A549 treated with DMSO at 1 μM for 4 hours (cell line): ENCODE results near the gene ZKSCAN1. TPM values are rescaled to one million over a fixed set of nuclear protein-coding genes. Genes with fewer than 3 reads are reported as not detected.

Source experiments
- total RNA-seq: library from RNA; stranded (reverse); fragments of 200-300 nt; extraction: Qiagen RNA extraction; gene quantifications from 5 replicates; pipeline ENCODE4 v1.2.3, GENCODE V29; 2022; ENCODE audit warnings: low read depth

ZKSCAN1 gene
- total RNA-seq = 8.0 to 12.2 TPM (median 10.6 TPM) in 5 replicates

GRCh38 chr7:100015232-100016214 is at the start of gene ZKSCAN1:
TSS of gene ZKSCAN1 (plus strand) at chr7:100015596. CDS start at chr7:100023507, 7,911 bp downstream.

GRCh38 chr7:99975782-99976521 is 39.4 kb upstream of the ZKSCAN1 start, which contains the start of gene AZGP1:
TSS of gene AZGP1 (minus strand) at chr7:99976031. CDS start at chr7:99976020, 11 bp downstream.

GRCh38 chr7:100049441-100050291 is 34.3 kb downstream of the ZKSCAN1 start, which contains the start of gene ZSCAN21:
TSS of gene ZSCAN21 (plus strand) at chr7:100049774. CDS start at chr7:100057007, 7,233 bp downstream.

GRCh38 chr7:100081535-100082102 is 66.2 kb downstream of the ZKSCAN1 start, which contains the start of gene ZNF3:
TSS of gene ZNF3 (minus strand) at chr7:100081723. CDS start at chr7:100077357, 4,366 bp downstream.

GRCh38 chr7:100088621-100089457 is 73.4 kb downstream of the ZKSCAN1 start, which contains the start of gene COPS6:
TSS of gene COPS6 (plus strand) at chr7:100088969. CDS start at chr7:100088991, 22 bp downstream.

Other genes with a start within 250 kb of the ZKSCAN1 start
- not detected in 5 replicates for gene CYP3A4, start 231.4 kb upstream of the ZKSCAN1 start, total RNA-seq
- gene CYP3A43, start 187.6 kb upstream of the ZKSCAN1 start, total RNA-seq = not detected in 5 replicates
- gene OR2AE1, start 138.6 kb upstream of the ZKSCAN1 start, total RNA-seq = not detected in 5 replicates
- gene TRIM4, start 96.1 kb upstream of the ZKSCAN1 start, total RNA-seq = 25.4 to 29.5 TPM (median 27.3 TPM) in 5 replicates
- 0.09 to 0.18 TPM (median 0.13 TPM) in 4 of 5 replicates, not detected in the other for gene GJC3, start 86.0 kb upstream of the ZKSCAN1 start, total RNA-seq
- 0.23 TPM in 1 of 5 replicates, not detected in the others for gene AZGP1, start 39.6 kb upstream of the ZKSCAN1 start, total RNA-seq
- 9.5 to 11.9 TPM (median 9.9 TPM) in 5 replicates for gene ZSCAN21, start 34.2 kb downstream of the ZKSCAN1 start, total RNA-seq
- 19.1 to 27.5 TPM (median 22.3 TPM) in 5 replicates for gene ZNF3, start 66.1 kb downstream of the ZKSCAN1 start, total RNA-seq
- gene COPS6, start 73.4 kb downstream of the ZKSCAN1 start, total RNA-seq = 169 to 186 TPM (median 179 TPM) in 5 replicates
- 236 to 264 TPM (median 254 TPM) in 5 replicates for gene MCM7, start 85.8 kb downstream of the ZKSCAN1 start, total RNA-seq
- gene AP4M1, start 86.0 kb downstream of the ZKSCAN1 start, total RNA-seq = 13.8 to 17.6 TPM (median 15.3 TPM) in 5 replicates
- gene TAF6, start 103.8 kb downstream of the ZKSCAN1 start, total RNA-seq = 54.0 to 75.4 TPM (median 65.5 TPM) in 5 replicates
- gene CNPY4, start 104.0 kb downstream of the ZKSCAN1 start, total RNA-seq = 8.6 to 13.2 TPM (median 11.4 TPM) in 5 replicates
- 2.3 to 3.1 TPM (median 2.7 TPM) in 5 replicates for gene MBLAC1, start 111.4 kb downstream of the ZKSCAN1 start, total RNA-seq
- 163 to 183 TPM (median 169 TPM) in 5 replicates for gene LAMTOR4, start 133.3 kb downstream of the ZKSCAN1 start, total RNA-seq
- gene TRAPPC14, start 143.1 kb downstream of the ZKSCAN1 start, total RNA-seq = 9.6 to 15.3 TPM (median 14.0 TPM) in 5 replicates
- 0.10 to 0.26 TPM (median 0.18 TPM) in 4 of 5 replicates, not detected in the other for gene GAL3ST4, start 153.0 kb downstream of the ZKSCAN1 start, total RNA-seq
- 0.70 to 1.4 TPM (median 1.2 TPM) in 5 replicates for gene GPC2, start 161.8 kb downstream of the ZKSCAN1 start, total RNA-seq
- 0.08 to 0.27 TPM (median 0.14 TPM) in 4 of 5 replicates, not detected in the other for gene STAG3, start 162.3 kb downstream of the ZKSCAN1 start, total RNA-seq
- not detected in 5 replicates for gene PVRIG, start 204.4 kb downstream of the ZKSCAN1 start, total RNA-seq